ENCODE data around the gene HAS3.
A peak's percentile ranks its signal among the peaks of the same experiment; 100 is the strongest.

HAS3 gene

GRCh38 chr16:69107316-69107962 lies 2.0 kb downstream of the HAS3 start:
- no peak overlapping the region for H3K27ac ChIP-seq (ENCODE audit: extremely low read depth, low read depth, low read length)
- no peak overlapping the region for H3K4me3 ChIP-seq (ENCODE audit: low read depth, low read length)
- no peaks in the 10 kb centered on the region for H3K9me3 ChIP-seq (ENCODE audit: control insufficient read depth, insufficient read depth, low read depth, low read length)
- H3K4me1 ChIP-seq (ENCODE audit: control insufficient read depth, insufficient read depth, low read length) = no peaks in the 10 kb centered on the region; the same call in 1 of the 2 replicates
- H3K36me3 ChIP-seq (ENCODE audit: control insufficient read depth in 2 of 2, insufficient read depth in 1 of 2, low read length in 2 of 2) = peaks cover 0 to 16% of the 10 kb centered on the region in 2 experiments; a peak in 1 of 3 replicates
- ChIA-PET POLR2A (interaction anchor here (1.3 kb wide), 1 partner anchor 25 kb away, joined by 3 read pairs; no protein-coding TSS in a partner anchor), CTCF (interaction anchor here (0.6 to 1.9 kb wide), 3 partner anchors 16 to 378 kb away, joined by 3 to 19 read pairs (median 5); no protein-coding TSS in a partner anchor)
- TF ChIP-seq KLF9 (tag by site-specific recombination; IDR thresholded peaks at IDR 0.05; ENCODE audit: low read depth) (0 out of 2 replicates have a peak, but pooled peaks have one; percentile 8), ZNF26 (tag by site-specific recombination; IDR thresholded peaks at IDR 0.05) (no peak)

DNA sequence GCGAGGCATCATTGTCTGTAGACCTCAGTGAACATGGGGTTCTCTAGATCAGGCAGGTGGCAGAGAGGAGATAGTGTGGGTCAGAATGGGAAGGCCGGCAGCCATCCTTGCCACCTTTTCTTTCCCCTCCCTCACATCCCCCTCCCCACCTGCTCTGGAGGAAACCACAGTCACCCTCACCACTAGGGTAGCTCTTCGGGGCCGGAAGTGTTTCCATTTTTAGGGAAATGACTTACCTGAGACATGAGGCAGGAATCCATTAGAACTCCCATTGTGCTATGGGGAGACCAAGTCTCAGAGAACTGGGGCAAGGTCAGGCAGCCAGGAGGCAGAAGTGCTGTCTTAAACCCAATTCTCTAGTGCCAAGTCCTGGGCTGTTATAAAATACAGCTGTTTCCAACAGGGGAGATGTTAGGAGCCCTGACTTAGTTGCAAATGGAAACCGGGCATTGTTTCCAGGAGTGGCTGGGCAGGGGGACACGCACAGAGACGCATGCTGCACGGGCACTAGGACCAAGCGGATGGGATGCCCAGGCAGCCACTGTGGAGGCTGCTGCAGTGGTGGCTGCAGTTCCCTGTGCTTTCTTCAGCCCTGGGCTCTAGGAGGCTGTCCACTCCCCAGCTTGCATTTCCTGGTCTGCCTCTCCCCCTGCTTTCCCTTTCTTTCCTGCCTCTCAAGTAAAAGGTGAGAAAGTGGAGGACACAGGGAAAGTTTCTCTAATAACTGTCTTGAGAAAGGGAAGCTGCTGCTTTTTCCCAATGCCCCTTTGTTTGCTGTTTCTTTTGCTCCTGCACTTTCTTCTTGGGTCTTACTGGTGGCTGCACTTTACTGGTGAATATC lies 2.8 kb downstream of the HAS3 start:
- H3K36me3 ChIP-seq (ENCODE audit: control insufficient read depth in 2 of 2, insufficient read depth in 1 of 2, low read length in 2 of 2) = peaks cover 0 to 17% of the 10 kb centered on the region in 2 experiments; a peak in 1 of 3 replicates

More for the DNA sequence above, 2.8 kb downstream of the HAS3 start:
- no peak overlapping the region for H3K27ac ChIP-seq (ENCODE audit: extremely low read depth, low read depth, low read length)
- ChIA-PET POLR2A (interaction anchor here (1.3 kb wide), 1 partner anchor 25 kb away, joined by 3 read pairs; no protein-coding TSS in a partner anchor), CTCF (interaction anchor here (0.6 to 1.9 kb wide), 4 partner anchors 15 to 262 kb away, joined by 3 to 19 read pairs (median 4); no protein-coding TSS in a partner anchor)
- TF ChIP-seq ZBTB44 (tag by site-specific recombination; IDR thresholded peaks at IDR 0.05) (peak; percentile 75), ZEB2 (tag by site-specific recombination; IDR thresholded peaks at IDR 0.05) (no peak), PRDM1 (tag by site-specific recombination; IDR thresholded peaks at IDR 0.05) (peak; percentile 99), ZNF549 (tag by site-specific recombination; IDR thresholded peaks at IDR 0.05) (no peak), ZNF768 (tag by site-specific recombination; IDR thresholded peaks at IDR 0.05) (0 out of 2 replicates have a peak, but pooled peaks have one; percentile 42), ZBTB21 (tag by site-specific recombination; IDR thresholded peaks at IDR 0.05) (no peak), ZNF501 (tag by site-specific recombination; IDR thresholded peaks at IDR 0.05) (no peak), SETDB1 (IDR thresholded peaks at IDR 0.05; ENCODE audit: insufficient read length, low read length) (no peak), ZNF792 (tag by site-specific recombination; IDR thresholded peaks at IDR 0.05) (no peak)
- TF ChIP-seq, protein P1, sequence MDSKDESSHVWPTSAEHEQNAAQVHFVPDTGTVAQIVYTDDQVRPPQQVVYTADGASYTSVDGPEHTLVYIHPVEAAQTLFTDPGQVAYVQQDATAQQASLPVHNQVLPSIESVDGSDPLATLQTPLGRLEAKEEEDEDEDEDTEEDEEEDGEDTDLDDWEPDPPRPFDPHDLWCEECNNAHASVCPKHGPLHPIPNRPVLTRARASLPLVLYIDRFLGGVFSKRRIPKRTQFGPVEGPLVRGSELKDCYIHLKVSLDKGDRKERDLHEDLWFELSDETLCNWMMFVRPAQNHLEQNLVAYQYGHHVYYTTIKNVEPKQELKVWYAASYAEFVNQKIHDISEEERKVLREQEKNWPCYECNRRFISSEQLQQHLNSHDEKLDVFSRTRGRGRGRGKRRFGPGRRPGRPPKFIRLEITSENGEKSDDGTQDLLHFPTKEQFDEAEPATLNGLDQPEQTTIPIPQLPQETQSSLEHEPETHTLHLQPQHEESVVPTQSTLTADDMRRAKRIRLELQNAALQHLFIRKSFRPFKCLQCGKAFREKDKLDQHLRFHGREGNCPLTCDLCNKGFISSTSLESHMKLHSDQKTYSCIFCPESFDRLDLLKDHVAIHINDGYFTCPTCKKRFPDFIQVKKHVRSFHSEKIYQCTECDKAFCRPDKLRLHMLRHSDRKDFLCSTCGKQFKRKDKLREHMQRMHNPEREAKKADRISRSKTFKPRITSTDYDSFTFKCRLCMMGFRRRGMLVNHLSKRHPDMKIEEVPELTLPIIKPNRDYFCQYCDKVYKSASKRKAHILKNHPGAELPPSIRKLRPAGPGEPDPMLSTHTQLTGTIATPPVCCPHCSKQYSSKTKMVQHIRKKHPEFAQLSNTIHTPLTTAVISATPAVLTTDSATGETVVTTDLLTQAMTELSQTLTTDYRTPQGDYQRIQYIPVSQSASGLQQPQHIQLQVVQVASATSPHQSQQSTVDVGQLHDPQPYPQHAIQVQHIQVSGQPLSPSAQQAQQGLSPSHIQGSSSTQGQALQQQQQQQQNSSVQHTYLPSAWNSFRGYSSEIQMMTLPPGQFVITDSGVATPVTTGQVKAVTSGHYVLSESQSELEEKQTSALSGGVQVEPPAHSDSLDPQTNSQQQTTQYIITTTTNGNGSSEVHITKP (tag by site-specific recombination; IDR thresholded peaks at IDR 0.05) = 0 out of 2 replicates have a peak, but pooled peaks have one; percentile 21
- TF ChIP-seq, protein P2, sequence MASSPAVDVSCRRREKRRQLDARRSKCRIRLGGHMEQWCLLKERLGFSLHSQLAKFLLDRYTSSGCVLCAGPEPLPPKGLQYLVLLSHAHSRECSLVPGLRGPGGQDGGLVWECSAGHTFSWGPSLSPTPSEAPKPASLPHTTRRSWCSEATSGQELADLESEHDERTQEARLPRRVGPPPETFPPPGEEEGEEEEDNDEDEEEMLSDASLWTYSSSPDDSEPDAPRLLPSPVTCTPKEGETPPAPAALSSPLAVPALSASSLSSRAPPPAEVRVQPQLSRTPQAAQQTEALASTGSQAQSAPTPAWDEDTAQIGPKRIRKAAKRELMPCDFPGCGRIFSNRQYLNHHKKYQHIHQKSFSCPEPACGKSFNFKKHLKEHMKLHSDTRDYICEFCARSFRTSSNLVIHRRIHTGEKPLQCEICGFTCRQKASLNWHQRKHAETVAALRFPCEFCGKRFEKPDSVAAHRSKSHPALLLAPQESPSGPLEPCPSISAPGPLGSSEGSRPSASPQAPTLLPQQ (tag by site-specific recombination; IDR thresholded peaks at IDR 0.05) = no peak
- no peaks in the 10 kb centered on the region for H3K9me3 ChIP-seq (ENCODE audit: control insufficient read depth, insufficient read depth, low read depth, low read length)
- no peaks in the 10 kb centered on the region; the same call in 1 of the 2 replicates for H3K4me1 ChIP-seq (ENCODE audit: control insufficient read depth, insufficient read depth, low read length)
- no peak overlapping the region for H3K4me3 ChIP-seq (ENCODE audit: low read depth, low read length)
